ENCODE measurements around the gene MYO1D.

MYO1D gene

DNA sequence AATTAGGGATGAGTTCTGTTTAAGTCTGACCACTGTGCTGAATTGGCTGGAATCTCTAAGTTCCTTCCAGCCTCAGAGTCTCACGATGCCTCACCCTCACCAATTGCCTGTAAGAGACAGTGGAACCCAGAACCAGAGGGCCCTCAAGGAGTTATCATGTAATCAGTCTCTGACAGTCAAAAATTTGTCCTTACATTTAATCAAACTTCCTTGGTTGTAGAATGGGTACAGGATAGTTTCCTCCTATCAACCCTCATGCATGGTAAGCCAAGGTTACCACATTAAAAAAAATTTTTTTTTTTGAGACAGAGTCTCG, 306.9 kb downstream of the MYO1D start:
- Histone ChIP-seq H3K36me3 (peaks cover 0 to 15% (median 12%) of the 10 kb centered on the region in 3 donors), H3K4me3 (no peak overlapping the region), H3K27ac (no peak overlapping the region), H3K9me3 (no peaks in the 10 kb centered on the region), H3K27me3 (no peaks in the 10 kb centered on the region), H3K4me1 (peaks cover 0 to 10% (median 0%) of the 10 kb centered on the region in 4 donors)
- TF ChIP-seq, protein P1, sequence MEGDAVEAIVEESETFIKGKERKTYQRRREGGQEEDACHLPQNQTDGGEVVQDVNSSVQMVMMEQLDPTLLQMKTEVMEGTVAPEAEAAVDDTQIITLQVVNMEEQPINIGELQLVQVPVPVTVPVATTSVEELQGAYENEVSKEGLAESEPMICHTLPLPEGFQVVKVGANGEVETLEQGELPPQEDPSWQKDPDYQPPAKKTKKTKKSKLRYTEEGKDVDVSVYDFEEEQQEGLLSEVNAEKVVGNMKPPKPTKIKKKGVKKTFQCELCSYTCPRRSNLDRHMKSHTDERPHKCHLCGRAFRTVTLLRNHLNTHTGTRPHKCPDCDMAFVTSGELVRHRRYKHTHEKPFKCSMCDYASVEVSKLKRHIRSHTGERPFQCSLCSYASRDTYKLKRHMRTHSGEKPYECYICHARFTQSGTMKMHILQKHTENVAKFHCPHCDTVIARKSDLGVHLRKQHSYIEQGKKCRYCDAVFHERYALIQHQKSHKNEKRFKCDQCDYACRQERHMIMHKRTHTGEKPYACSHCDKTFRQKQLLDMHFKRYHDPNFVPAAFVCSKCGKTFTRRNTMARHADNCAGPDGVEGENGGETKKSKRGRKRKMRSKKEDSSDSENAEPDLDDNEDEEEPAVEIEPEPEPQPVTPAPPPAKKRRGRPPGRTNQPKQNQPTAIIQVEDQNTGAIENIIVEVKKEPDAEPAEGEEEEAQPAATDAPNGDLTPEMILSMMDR (IDR thresholded peaks at IDR 0.05): no peak
- no peak for DNase-seq
- intact Hi-C loops (cut with DNase I; ENCODE audit: low total_unique reads): no loop called here

DNA sequence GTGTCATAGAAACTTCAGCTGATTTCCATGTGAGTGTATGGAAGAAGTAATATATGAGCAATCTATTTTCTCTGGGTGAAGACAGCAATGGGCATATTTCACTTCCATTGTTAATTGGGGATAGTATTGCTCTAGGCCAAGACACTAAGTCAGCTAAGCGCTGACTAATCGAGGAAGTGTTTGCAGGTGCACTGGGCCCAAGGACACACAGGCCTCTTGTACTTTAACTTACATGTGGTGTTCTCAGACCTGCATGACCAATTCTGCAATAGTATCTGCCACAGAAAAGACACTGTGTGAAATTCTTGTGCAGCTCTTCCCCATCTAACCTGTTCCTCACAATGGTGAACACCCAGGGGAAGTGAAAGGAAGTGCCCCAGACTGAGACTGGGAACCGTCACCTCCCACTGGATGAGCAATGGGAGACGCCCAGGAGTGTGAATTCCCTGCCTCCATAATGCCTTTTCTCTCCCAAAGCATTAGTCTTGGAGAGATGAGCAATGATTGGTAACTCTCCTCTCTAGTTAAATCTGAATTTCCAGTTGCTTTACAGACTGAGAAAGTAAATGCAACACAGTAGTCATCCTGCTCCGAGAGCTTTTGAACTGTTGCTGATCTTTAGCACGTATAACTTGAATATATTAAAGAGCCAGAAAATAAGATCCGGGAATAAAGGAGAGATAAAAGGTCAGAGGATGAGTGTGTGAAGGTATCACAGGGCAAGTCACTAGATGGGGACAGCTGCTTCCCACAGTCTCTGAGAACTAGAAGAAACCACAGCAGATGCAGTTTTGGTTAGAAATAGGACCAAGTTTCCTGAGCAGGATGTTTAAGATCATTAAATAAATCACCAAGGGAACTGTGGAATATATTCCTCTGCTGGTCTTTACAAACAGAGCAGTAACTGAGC, 307.5 kb downstream of the MYO1D start:
- peaks cover 0 to 15% (median 14%) of the 10 kb centered on the region in 3 donors for H3K36me3 ChIP-seq
- TF ChIP-seq, protein P1 (IDR thresholded peaks at IDR 0.05): no peak
- peaks cover 0 to 10% (median 0%) of the 10 kb centered on the region in 4 donors for H3K4me1 ChIP-seq
- no peak overlapping the region for H3K4me3 ChIP-seq
- no peak for DNase-seq
- no peaks in the 10 kb centered on the region for H3K9me3 ChIP-seq
- H3K27ac ChIP-seq: no peak overlapping the region
- H3K27me3 ChIP-seq: no peaks in the 10 kb centered on the region
- intact Hi-C loops (cut with DNase I; ENCODE audit: low total_unique reads): no loop called here

DNA sequence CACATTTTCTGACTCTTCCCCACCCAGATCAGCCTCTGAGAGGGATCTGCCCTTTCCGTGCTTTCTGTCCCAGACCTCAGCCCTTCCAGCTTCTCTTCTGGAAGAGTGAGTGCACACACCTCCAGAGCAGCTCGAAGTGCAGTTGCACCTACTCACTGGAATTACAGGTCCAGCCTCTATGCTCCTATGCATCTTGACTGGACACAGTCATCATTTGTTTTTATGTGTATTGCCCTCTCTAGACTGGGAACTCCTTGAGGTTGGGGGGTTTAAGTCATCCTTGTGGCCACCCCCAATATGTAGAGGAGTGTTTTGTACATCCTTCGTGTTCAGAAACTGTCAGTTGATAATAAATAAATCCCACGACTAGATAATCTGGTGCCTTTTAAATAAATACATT, 308.2 kb downstream of the MYO1D start:
- no peaks in the 10 kb centered on the region for H3K9me3 ChIP-seq
- H3K27ac ChIP-seq: no peak overlapping the region
- H3K36me3 ChIP-seq: peaks cover 0 to 22% (median 15%) of the 10 kb centered on the region in 3 donors
- intact Hi-C loops (cut with DNase I; ENCODE audit: low total_unique reads): no loop called here
- H3K27me3 ChIP-seq: no peaks in the 10 kb centered on the region
- peaks cover 0 to 10% (median 0%) of the 10 kb centered on the region in 4 donors for H3K4me1 ChIP-seq
- H3K4me3 ChIP-seq: no peak overlapping the region
- DNase-seq: no peak
- TF ChIP-seq, protein P1 (IDR thresholded peaks at IDR 0.05): no peak

DNA sequence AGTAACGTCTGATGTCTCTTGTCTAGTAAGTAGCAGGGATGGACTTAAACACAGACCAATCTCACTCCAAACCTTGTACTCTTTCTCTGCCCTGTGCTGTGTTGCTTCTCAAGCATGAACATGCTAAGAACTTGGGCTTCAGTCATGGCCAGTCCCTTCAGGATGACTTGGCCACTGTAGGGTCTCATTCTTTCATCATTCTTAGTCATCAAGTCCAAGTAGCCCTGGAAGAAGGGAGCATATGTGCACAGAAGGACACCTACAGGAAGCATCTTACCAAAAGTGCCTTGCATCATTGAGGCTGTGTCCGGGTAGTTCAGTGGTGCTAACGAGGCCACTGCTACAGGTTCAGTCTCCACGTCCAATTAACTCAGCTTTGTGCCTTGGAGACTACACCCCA, 309.4 kb downstream of the MYO1D start:
- Histone ChIP-seq H3K36me3 (peaks cover 0 to 23% (median 16%) of the 10 kb centered on the region in 3 donors), H3K4me3 (no peak overlapping the region), H3K9me3 (no peaks in the 10 kb centered on the region), H3K27ac (no peak overlapping the region), H3K27me3 (no peaks in the 10 kb centered on the region), H3K4me1 (peaks cover 0 to 10% (median 0%) of the 10 kb centered on the region in 4 donors)
- TF ChIP-seq, protein P1 (IDR thresholded peaks at IDR 0.05): no peak
- no peak for DNase-seq
- intact Hi-C loops (cut with DNase I; ENCODE audit: low total_unique reads): no loop called here

DNA sequence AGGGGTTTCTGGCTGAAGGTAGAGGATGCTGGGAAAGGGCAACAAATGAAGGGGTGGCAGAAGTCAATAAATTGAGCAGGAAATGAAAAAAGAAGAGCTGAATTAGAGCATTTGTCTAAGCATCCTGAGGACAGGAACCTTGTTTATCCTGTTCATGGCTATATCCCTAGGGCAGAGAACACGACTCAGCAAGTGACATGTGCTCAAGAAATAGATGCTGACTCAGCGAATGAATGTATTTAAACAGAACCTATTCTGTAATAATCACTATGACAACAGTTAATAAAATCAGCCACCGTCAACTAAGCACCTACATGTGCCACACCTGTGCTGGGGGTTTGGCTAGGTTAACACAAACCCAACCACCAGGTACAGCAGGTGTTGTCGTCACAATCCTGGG, 309.8 kb downstream of the MYO1D start:
- DNase-seq: no peak
- no peaks in the 10 kb centered on the region for H3K27me3 ChIP-seq
- H3K9me3 ChIP-seq: no peaks in the 10 kb centered on the region
- no peak overlapping the region for H3K4me3 ChIP-seq
- peaks cover 0 to 23% (median 20%) of the 10 kb centered on the region in 3 donors for H3K36me3 ChIP-seq
- H3K27ac ChIP-seq: no peak overlapping the region
- intact Hi-C loops (cut with DNase I; ENCODE audit: low total_unique reads): no loop called here
- TF ChIP-seq, protein P1 (IDR thresholded peaks at IDR 0.05): no peak
- H3K4me1 ChIP-seq: peaks cover 0 to 10% (median 0%) of the 10 kb centered on the region in 4 donors

All from tibial artery (tissue), 4 donors.